ENCODE data around the gene ADAMTS15.

DNA sequence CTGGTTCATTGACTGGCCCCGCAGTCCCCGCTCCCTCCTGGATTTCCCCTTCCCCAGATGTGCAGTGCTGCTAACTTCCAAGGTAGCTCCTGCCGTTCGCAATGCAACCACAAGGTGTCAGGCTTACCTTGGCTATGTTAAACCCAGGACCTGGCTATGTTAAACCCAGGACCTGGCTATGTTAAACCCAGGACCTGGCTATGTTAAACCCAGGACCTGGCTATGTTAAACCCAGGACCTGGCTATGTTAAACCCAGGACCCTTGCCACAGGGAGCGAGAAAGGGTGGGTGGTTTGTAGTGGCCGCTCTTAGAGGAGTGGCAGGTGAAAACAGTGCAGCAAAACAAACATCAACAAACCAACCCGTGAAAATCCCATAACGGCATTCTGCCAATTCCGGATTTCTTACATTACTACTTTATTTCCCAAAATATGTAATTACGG, 17.1 kb upstream of the ADAMTS15 start:
- TF ChIP-seq, protein P1, sequence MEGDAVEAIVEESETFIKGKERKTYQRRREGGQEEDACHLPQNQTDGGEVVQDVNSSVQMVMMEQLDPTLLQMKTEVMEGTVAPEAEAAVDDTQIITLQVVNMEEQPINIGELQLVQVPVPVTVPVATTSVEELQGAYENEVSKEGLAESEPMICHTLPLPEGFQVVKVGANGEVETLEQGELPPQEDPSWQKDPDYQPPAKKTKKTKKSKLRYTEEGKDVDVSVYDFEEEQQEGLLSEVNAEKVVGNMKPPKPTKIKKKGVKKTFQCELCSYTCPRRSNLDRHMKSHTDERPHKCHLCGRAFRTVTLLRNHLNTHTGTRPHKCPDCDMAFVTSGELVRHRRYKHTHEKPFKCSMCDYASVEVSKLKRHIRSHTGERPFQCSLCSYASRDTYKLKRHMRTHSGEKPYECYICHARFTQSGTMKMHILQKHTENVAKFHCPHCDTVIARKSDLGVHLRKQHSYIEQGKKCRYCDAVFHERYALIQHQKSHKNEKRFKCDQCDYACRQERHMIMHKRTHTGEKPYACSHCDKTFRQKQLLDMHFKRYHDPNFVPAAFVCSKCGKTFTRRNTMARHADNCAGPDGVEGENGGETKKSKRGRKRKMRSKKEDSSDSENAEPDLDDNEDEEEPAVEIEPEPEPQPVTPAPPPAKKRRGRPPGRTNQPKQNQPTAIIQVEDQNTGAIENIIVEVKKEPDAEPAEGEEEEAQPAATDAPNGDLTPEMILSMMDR (IDR thresholded peaks at IDR 0.05): peak; percentile 40 to 78 (median 66)
- no peak for TF ChIP-seq POLR2A (IDR thresholded peaks at IDR 0.05)
- TF ChIP-seq POLR2AphosphoS5 (IDR thresholded peaks at IDR 0.05): peak; percentile 20
